ENCODE measurements around the gene TSPAN11.

GRCh38 chr12:30959778-30960177, 33.2 kb downstream of the TSPAN11 start:
- TF ChIP-seq CTCF (IDR thresholded peaks at IDR 0.05) (no peak), POLR2A (IDR thresholded peaks at IDR 0.05) (no peak)
